ENCODE results near the gene PPARG.

PPARG gene

GRCh38 chr3:12323237-12323636, 34.4 kb downstream of the PPARG start:
- CTCF ChIA-PET = no interaction called here
- POLR2A ChIA-PET = no interaction called here
- no peak for DNase-seq (ENCODE audit: extremely low spot score)
- TF ChIP-seq NFRKB (IDR thresholded peaks at IDR 0.05) (no peak), L3MBTL2 (conservative IDR thresholded peaks at IDR 0.05) (no peak), FOXA1 (IDR thresholded peaks at IDR 0.05) (no peak), ELF4 (IDR thresholded peaks at IDR 0.05) (no peak), ARNT (IDR thresholded peaks at IDR 0.05) (no peak), SUZ12 (IDR thresholded peaks at IDR 0.05) (no peak), FOXM1 (IDR thresholded peaks at IDR 0.05; ENCODE audit: borderline replicate concordance) (no peak), ZNF384 (IDR thresholded peaks at IDR 0.05) (no peak), LEF1 (IDR thresholded peaks at IDR 0.05; ENCODE audit: borderline replicate concordance) (no peak), BHLHE40 (IDR thresholded peaks at IDR 0.05; ENCODE audit: borderline replicate concordance) (no peak), CTBP1 (IDR thresholded peaks at IDR 0.05; ENCODE audit: borderline replicate concordance) (no peak)

- TF ChIP-seq NFRKB (IDR thresholded peaks at IDR 0.05) (no peak), LEF1 (IDR thresholded peaks at IDR 0.05; ENCODE audit: borderline replicate concordance) (no peak), SP1 (IDR thresholded peaks at IDR 0.05) (no peak), ELF4 (IDR thresholded peaks at IDR 0.05) (no peak), TARDBP (IDR thresholded peaks at IDR 0.05) (no peak), FOXK2 (IDR thresholded peaks at IDR 0.05) (no peak), ZNF384 (IDR thresholded peaks at IDR 0.05) (no peak), SUZ12 (IDR thresholded peaks at IDR 0.05) (no peak), L3MBTL2 (conservative IDR thresholded peaks at IDR 0.05) (no peak), FOXM1 (IDR thresholded peaks at IDR 0.05; ENCODE audit: borderline replicate concordance) (no peak), FOXA1 (IDR thresholded peaks at IDR 0.05) (no peak), BHLHE40 (IDR thresholded peaks at IDR 0.05; ENCODE audit: borderline replicate concordance) (no peak), ARNT (IDR thresholded peaks at IDR 0.05) (no peak)
- POLR2A ChIA-PET = no interaction called here
- DNase-seq (ENCODE audit: extremely low spot score) = no peak
- CTCF ChIA-PET = no interaction called here
Measured at GRCh38 chr3:12325586-12326515, 37.0 kb downstream of the PPARG start.

- CTCF ChIA-PET = no interaction called here
- POLR2A ChIA-PET = interaction anchor here (0.6 kb wide), 1 partner anchor 61 kb away, joined by 3 read pairs; no protein-coding TSS in a partner anchor
- TF ChIP-seq L3MBTL2 (conservative IDR thresholded peaks at IDR 0.05) (no peak), BHLHE40 (IDR thresholded peaks at IDR 0.05; ENCODE audit: borderline replicate concordance) (no peak), FOXM1 (IDR thresholded peaks at IDR 0.05; ENCODE audit: borderline replicate concordance) (no peak), CTBP1 (IDR thresholded peaks at IDR 0.05; ENCODE audit: borderline replicate concordance) (no peak), HDGF (IDR thresholded peaks at IDR 0.05; ENCODE audit: borderline replicate concordance) (no peak), LEF1 (IDR thresholded peaks at IDR 0.05; ENCODE audit: borderline replicate concordance) (no peak), ELF4 (IDR thresholded peaks at IDR 0.05) (no peak), SUZ12 (IDR thresholded peaks at IDR 0.05) (no peak), PKNOX1 (IDR thresholded peaks at IDR 0.05) (no peak), TARDBP (IDR thresholded peaks at IDR 0.05) (no peak), NFRKB (IDR thresholded peaks at IDR 0.05) (no peak), ZNF384 (IDR thresholded peaks at IDR 0.05) (no peak), FOXA1 (IDR thresholded peaks at IDR 0.05) (no peak)
- no peak for DNase-seq (ENCODE audit: extremely low spot score)
Measured at GRCh38 chr3:12327021-12327420, 38.2 kb downstream of the PPARG start.

GRCh38 chr3:12328132-12328836, 39.4 kb downstream of the PPARG start:
- DNase-seq (ENCODE audit: extremely low spot score) = no peak
- ChIA-PET POLR2A (no interaction called here), CTCF (no interaction called here)
- TF ChIP-seq ARNT (IDR thresholded peaks at IDR 0.05) (no peak), CTBP1 (IDR thresholded peaks at IDR 0.05; ENCODE audit: borderline replicate concordance) (no peak), FOXK2 (IDR thresholded peaks at IDR 0.05) (no peak), NFRKB (IDR thresholded peaks at IDR 0.05) (no peak), L3MBTL2 (conservative IDR thresholded peaks at IDR 0.05) (no peak), ELF4 (IDR thresholded peaks at IDR 0.05) (no peak), PKNOX1 (IDR thresholded peaks at IDR 0.05) (no peak), LEF1 (IDR thresholded peaks at IDR 0.05; ENCODE audit: borderline replicate concordance) (no peak)

- DNase-seq (ENCODE audit: extremely low spot score) = no peak
- CTCF ChIA-PET = no interaction called here
- TF ChIP-seq SUZ12 (IDR thresholded peaks at IDR 0.05) (no peak), SP1 (IDR thresholded peaks at IDR 0.05) (no peak), NFRKB (IDR thresholded peaks at IDR 0.05) (no peak), PKNOX1 (IDR thresholded peaks at IDR 0.05) (0 out of 2 replicates have a peak, but pooled peaks have one; percentile 31), BHLHE40 (IDR thresholded peaks at IDR 0.05; ENCODE audit: borderline replicate concordance) (no peak), FOXK2 (IDR thresholded peaks at IDR 0.05) (no peak), LEF1 (IDR thresholded peaks at IDR 0.05; ENCODE audit: borderline replicate concordance) (no peak)
- POLR2A ChIA-PET = no interaction called here
Measured at GRCh38 chr3:12328837-12329462, 40.1 kb downstream of the PPARG start.

All from HEK293T (cell line).